Measurements from ENCODE around the gene MICALL1.

GRCh38 chr22:37943825-37944198 lies 37.7 kb downstream of the MICALL1 start:
- TF ChIP-seq CTCF (IDR thresholded peaks at IDR 0.05): no peak
- no peak for TF ChIP-seq POLR2A (IDR thresholded peaks at IDR 0.05)

Measured in esophagus squamous epithelium (tissue), 4 donors.